ENCODE results near the gene VSTM2L. TPM values are rescaled to one million over a fixed set of nuclear protein-coding genes. Genes with fewer than 3 reads are reported as not detected.

VSTM2L gene
- total RNA-seq, 1 donor from 2014 or later, result 6.2 TPM

DNA sequence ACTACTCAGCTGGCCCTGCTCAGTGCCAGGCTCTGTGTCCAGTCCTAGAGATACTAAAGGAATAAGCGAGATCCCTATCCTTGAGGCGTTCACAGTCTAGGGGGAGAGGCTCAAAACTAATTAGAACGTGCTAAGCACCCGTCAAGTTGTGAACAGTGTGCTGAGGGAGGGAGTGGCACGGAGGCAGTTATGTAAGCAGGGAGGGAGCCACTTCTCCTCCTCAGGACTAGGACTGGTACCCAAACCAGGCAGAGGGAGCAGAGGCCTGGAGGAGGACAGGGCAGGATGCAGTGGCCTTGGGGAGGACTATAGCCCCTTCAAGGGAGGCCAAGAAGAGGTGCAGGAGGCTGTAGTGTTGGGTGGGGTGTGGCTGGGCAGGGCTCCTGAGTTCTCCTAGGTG lies 39.6 kb upstream of the VSTM2L start:
- H3K9me3 Mint-ChIP-seq (ENCODE audit: low read depth), result no peaks in the 10 kb centered on the region
- H3K27me3 Mint-ChIP-seq, result no peaks in the 10 kb centered on the region
- TF ChIP-seq, protein P1, sequence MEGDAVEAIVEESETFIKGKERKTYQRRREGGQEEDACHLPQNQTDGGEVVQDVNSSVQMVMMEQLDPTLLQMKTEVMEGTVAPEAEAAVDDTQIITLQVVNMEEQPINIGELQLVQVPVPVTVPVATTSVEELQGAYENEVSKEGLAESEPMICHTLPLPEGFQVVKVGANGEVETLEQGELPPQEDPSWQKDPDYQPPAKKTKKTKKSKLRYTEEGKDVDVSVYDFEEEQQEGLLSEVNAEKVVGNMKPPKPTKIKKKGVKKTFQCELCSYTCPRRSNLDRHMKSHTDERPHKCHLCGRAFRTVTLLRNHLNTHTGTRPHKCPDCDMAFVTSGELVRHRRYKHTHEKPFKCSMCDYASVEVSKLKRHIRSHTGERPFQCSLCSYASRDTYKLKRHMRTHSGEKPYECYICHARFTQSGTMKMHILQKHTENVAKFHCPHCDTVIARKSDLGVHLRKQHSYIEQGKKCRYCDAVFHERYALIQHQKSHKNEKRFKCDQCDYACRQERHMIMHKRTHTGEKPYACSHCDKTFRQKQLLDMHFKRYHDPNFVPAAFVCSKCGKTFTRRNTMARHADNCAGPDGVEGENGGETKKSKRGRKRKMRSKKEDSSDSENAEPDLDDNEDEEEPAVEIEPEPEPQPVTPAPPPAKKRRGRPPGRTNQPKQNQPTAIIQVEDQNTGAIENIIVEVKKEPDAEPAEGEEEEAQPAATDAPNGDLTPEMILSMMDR (IDR thresholded peaks at IDR 0.05; ENCODE audit: unreplicated experiment), result no peak
- no peak overlapping the region for H3K4me3 Mint-ChIP-seq (ENCODE audit: low read depth)
- peak overlapping the region; percentile 16 for H3K27ac Mint-ChIP-seq
- H3K36me3 Mint-ChIP-seq (ENCODE audit: insufficient read depth), result peaks cover 21% of the 10 kb centered on the region
- H3K4me1 Mint-ChIP-seq (ENCODE audit: low read depth), result peaks cover 5% of the 10 kb centered on the region
- DNase-seq (ENCODE audit: low spot score, unreplicated experiment), result no peak

DNA sequence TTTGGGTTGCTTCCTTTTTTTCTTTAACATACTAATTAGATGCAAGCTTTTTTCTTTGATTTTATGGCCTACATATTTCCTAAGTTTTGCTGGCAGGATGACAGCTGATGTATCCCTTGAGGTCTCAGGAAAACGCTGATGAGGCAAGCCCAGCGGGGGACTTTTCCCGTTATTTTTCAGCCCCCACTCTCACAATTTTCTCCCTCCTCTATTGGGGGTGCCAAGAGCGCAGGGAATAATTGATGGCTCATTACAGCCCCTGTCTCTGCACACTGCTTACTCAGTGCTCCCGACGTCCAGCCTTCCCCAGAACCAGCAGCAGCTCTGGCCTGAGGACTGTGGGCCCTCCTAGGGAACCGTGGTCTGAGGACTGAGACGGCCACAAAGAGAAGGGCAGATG lies 38.6 kb upstream of the VSTM2L start:
- Mint-ChIP-seq H3K27me3 (no peaks in the 10 kb centered on the region), H3K4me3 (ENCODE audit: low read depth) (no peak overlapping the region), H3K4me1 (ENCODE audit: low read depth) (peaks cover 5% of the 10 kb centered on the region), H3K9me3 (ENCODE audit: low read depth) (no peaks in the 10 kb centered on the region), H3K36me3 (ENCODE audit: insufficient read depth) (peaks cover 20% of the 10 kb centered on the region), H3K27ac (no peak overlapping the region)
- DNase-seq (ENCODE audit: low spot score, unreplicated experiment), result no peak
- TF ChIP-seq, protein P1 (IDR thresholded peaks at IDR 0.05; ENCODE audit: unreplicated experiment), result no peak

DNA sequence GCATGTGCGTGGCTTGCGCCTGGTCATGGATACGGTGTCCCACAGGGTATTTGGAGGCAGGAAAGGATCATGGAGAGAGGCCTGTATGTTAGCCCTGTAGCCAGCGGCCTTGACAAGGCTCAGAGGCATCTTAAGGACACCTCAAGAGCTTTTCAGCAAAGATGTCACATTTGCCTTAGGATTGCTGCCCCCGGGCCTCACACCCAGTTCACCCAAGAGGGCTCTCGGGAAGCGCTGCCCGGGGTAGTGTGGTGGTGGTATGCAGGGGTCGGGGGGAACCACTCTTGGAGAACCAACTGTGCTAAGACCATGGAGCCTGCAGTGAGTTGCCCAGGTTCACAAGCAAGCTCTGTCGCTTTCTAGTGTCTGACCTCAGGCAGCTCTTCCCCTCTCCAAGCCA lies 36.9 kb upstream of the VSTM2L start:
- DNase-seq (ENCODE audit: low spot score, unreplicated experiment), result no peak
- H3K4me1 Mint-ChIP-seq (ENCODE audit: low read depth), result peaks cover 5% of the 10 kb centered on the region
- H3K4me3 Mint-ChIP-seq (ENCODE audit: low read depth), result no peak overlapping the region
- H3K36me3 Mint-ChIP-seq (ENCODE audit: insufficient read depth), result peaks cover 19% of the 10 kb centered on the region
- H3K27me3 Mint-ChIP-seq, result no peaks in the 10 kb centered on the region
- no peaks in the 10 kb centered on the region for H3K9me3 Mint-ChIP-seq (ENCODE audit: low read depth)
- TF ChIP-seq, protein P1 (IDR thresholded peaks at IDR 0.05; ENCODE audit: unreplicated experiment), result no peak
- H3K27ac Mint-ChIP-seq, result peak overlapping the region; percentile 79

DNA sequence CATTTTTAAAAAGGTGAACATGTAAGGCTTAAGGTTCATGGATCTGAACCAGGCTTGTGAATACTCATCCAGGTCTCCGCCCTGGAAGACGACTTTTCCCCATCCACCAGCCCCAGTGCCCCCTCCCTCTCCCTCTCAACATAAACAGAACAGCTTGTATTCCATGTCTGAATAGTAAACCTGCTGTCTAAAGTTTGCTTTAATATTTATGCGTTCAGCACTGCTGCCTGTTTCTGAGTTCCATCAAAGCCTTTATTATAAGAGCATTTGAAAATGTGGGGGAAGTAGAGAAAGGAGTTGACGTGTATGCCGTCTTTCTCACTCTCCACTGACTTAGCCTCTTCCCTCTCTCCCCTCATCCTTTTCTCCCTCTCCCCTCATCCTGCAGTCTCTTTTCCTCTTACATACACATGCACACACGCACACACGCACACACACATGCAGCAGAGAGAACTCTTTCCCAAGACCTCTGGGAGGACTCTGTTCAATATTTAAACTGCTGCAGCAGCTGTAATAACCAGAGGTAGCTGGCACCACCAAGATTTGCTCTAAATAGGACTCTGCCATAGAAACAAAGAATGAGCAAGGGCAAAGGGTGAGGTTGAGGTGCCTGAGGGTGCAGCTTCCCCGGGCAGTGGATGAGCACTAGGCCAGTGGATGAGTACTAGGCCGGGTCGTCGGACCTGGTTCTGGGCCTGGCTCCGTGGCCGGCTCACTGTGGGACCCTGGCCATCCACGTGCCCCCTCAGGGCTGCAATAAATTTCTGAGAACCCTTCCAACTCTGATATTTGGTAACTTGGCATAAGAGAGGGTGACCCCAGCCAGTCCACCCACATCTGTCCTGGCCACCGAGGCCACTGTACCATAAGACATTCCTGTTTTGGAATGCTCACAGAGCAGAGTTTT lies 35.4 kb upstream of the VSTM2L start:
- no peak for DNase-seq (ENCODE audit: low spot score, unreplicated experiment)
- TF ChIP-seq, protein P1 (IDR thresholded peaks at IDR 0.05; ENCODE audit: unreplicated experiment), result no peak
- Mint-ChIP-seq H3K27me3 (no peaks in the 10 kb centered on the region), H3K36me3 (ENCODE audit: insufficient read depth) (peaks cover 19% of the 10 kb centered on the region), H3K4me1 (ENCODE audit: low read depth) (no peaks in the 10 kb centered on the region), H3K9me3 (ENCODE audit: low read depth) (no peaks in the 10 kb centered on the region), H3K4me3 (ENCODE audit: low read depth) (no peak overlapping the region), H3K27ac (no peak overlapping the region)

DNA sequence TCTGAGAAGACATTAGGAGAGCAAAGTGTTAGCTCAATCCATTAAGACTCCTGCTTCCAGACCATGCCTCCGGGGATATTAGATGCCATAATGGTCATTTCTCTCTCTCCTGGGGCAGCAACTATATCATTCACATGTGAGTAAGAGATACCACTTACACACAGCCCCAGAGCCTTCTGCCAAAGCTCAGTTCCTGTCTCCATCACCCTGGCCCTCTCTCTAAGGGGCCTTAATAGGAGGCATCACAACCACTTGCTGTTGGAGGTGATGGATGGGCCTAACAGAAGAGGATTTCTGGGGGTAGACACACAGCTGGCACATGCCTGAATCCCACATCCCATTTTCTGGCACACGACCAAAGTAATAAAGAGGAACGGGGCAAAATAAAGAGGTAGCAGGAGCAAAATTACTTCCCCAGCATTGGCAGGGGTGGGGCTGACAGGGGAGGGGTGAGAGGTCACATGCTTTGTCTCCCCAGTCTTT lies 34.0 kb upstream of the VSTM2L start:
- no peak overlapping the region for H3K4me3 Mint-ChIP-seq (ENCODE audit: low read depth)
- TF ChIP-seq, protein P1 (IDR thresholded peaks at IDR 0.05; ENCODE audit: unreplicated experiment), result no peak
- DNase-seq (ENCODE audit: low spot score, unreplicated experiment), result no peak
- no peaks in the 10 kb centered on the region for H3K9me3 Mint-ChIP-seq (ENCODE audit: low read depth)
- H3K4me1 Mint-ChIP-seq (ENCODE audit: low read depth), result no peaks in the 10 kb centered on the region
- H3K27ac Mint-ChIP-seq, result no peak overlapping the region
- H3K27me3 Mint-ChIP-seq, result no peaks in the 10 kb centered on the region
- H3K36me3 Mint-ChIP-seq (ENCODE audit: insufficient read depth), result peaks cover 13% of the 10 kb centered on the region
